Ascending aorta (tissue), 2 donors: ENCODE results near the gene TRAP1. TPM values are rescaled to one million over a fixed set of nuclear protein-coding genes. Genes with fewer than 3 reads are reported as not detected.
A peak's percentile ranks its signal among the peaks of the same experiment; 100 is the strongest.
"Not testable (repeated sequence)": the region's sequence is repeated elsewhere in the genome, so short reads cannot be mapped to it uniquely, and the experiment has no call there.

ENCODE experiments used
- DNase-seq, 2 donors: peaks; one replicate each; pipeline ENCODE4 v3.0.0-alpha.2; 2019; ENCODE audit warnings: low spot score in 2 of 2
- H3K27ac ChIP-seq, 2 donors: fragments of 200-600 bp; sonication (generic); one replicate each; pipeline ENCODE4 v1.5.1; 2016 to 2017; ENCODE audit warnings: mild to moderate bottlenecking in 1 of 2
- H3K27me3 ChIP-seq: fragments of 200-600 bp; sonication (generic); one replicate; pipeline ENCODE4 v1.5.1; 2017
- H3K36me3 ChIP-seq, 2 donors: fragments of 200-600 bp; sonication (generic); one replicate each; pipeline ENCODE4 v1.5.1; 2016
- H3K4me1 ChIP-seq, 2 donors: fragments of 200-600 bp; sonication (generic); one replicate each; pipeline ENCODE4 v1.5.1; 2016 to 2017; ENCODE audit warnings: mild to moderate bottlenecking in 1 of 2
- H3K4me3 ChIP-seq, 2 donors: fragments of 200-600 bp; sonication (generic); one replicate each; pipeline ENCODE4 v1.5.1; 2016 to 2017; ENCODE audit warnings: mild to moderate bottlenecking in 1 of 2
- H3K9me3 ChIP-seq, 2 donors: fragments of 200-600 bp; sonication (generic); one replicate each; pipeline ENCODE4 v1.5.1; 2016
- CTCF ChIP-seq, 3 experiments: fragments of 200-600 bp in 2 of 3; fragments of 450-650 bp in 1 of 3; sonication (generic) in 2 of 3; IDR thresholded peaks; one replicate each; pipeline ENCODE4 v1.5.1; 2016 to 2019; ENCODE audit warnings: antibody characterized with exemption in 3 of 3, mild to moderate bottlenecking in 1 of 3, moderate library complexity in 1 of 3
- intact Hi-C: fragments of 100-400 bp; cut with DNase I; formaldehyde crosslinking; loops from one replicate; pipeline ENCODE4 v1.15.1; 2023
- total RNA-seq: library from RNA; depleted of rRNA; stranded (reverse); fragments of >200 nt; gene quantifications from one replicate; pipeline ENCODE4 v1.1.0, GENCODE V29; 2016

TRAP1 gene
- total RNA-seq, 1 donor from 2014 or later: 169 TPM

- DNase-seq: peak; percentile 38 to 95
- H3K27ac ChIP-seq: peak within 1 kb of the TSS; percentile 60 to 66
- no peaks in the 10 kb centered on the region for H3K9me3 ChIP-seq
- intact Hi-C loops: loop anchor here (1.0 to 10.0 kb wide), 2 partner anchors 84 to 803 kb away; partner anchors contain the start of gene CORO7
- peak in 1 of 3 experiments; percentile 0 for TF ChIP-seq CTCF (IDR thresholded peaks at IDR 0.05)
- peak within 1 kb of the TSS; percentile 61 to 76 for H3K4me3 ChIP-seq
- H3K27me3 ChIP-seq: no peaks in the 10 kb centered on the region
- H3K36me3 ChIP-seq: no peaks in the 10 kb centered on the region
- H3K4me1 ChIP-seq: peaks cover 0 to 11% of the 10 kb centered on the region in 2 donors
Observed at GRCh38 chr16:3611146-3611975, 106.0 kb downstream of the TRAP1 start, which contains the start of gene SLX4. Gene SLX4 (minus strand): TSS chr16:3611606. CDS start chr16:3608964, 2,642 bp downstream.

- Histone ChIP-seq H3K4me3 (peak overlapping the region; percentile 61 to 76), H3K27me3 (no peaks in the 10 kb centered on the region), H3K36me3 (peaks cover 3% of the 10 kb centered on the region in 2 donors), H3K9me3 (no peaks in the 10 kb centered on the region), H3K27ac (peak overlapping the region; percentile 55 to 56), H3K4me1 (peaks cover 0 to 11% of the 10 kb centered on the region in 2 donors)
- TF ChIP-seq CTCF (IDR thresholded peaks at IDR 0.05): no peak
- intact Hi-C loops: loop anchor here (1.0 to 10.0 kb wide), 2 partner anchors 83 to 804 kb away; partner anchors contain the start of gene CORO7
- DNase-seq: no peak
Observed at GRCh38 chr16:3610698-3611145, 106.6 kb downstream of the TRAP1 start.

GRCh38 chr16:3609895-3610697 is 107.2 kb downstream of the TRAP1 start:
- no peak for TF ChIP-seq CTCF (IDR thresholded peaks at IDR 0.05)
- Histone ChIP-seq H3K4me1 (peaks cover 0 to 11% of the 10 kb centered on the region in 2 donors), H3K36me3 (peaks cover 3 to 7% of the 10 kb centered on the region in 2 donors), H3K9me3 (no peaks in the 10 kb centered on the region), H3K4me3 (peak overlapping the region; percentile 61 to 76), H3K27ac (no peak overlapping the region), H3K27me3 (no peaks in the 10 kb centered on the region)
- DNase-seq: peak in 1 of 2 donors; percentile 60
- intact Hi-C loops: loop anchor here (10.0 kb wide), 1 partner anchor 805 kb away; the partner anchor contains the start of gene CORO7

GRCh38 chr16:3608976-3609375 is 108.3 kb downstream of the TRAP1 start:
- H3K4me1 ChIP-seq: peaks cover 0 to 11% of the 10 kb centered on the region in 2 donors
- H3K27me3 ChIP-seq, H3K4me3 ChIP-seq, intact Hi-C loops, H3K27ac ChIP-seq, H3K9me3 ChIP-seq: not testable (repeated sequence)
- DNase-seq: peak in 1 of 2 donors; percentile 44
- peaks cover 9 to 10% of the 10 kb centered on the region in 2 donors for H3K36me3 ChIP-seq

- H3K36me3 ChIP-seq: peaks cover 9 to 19% of the 10 kb centered on the region in 2 donors
- DNase-seq: no peak
- no peak overlapping the region for H3K27ac ChIP-seq
- intact Hi-C loops: no loop called here
- peaks cover 0 to 11% of the 10 kb centered on the region in 2 donors for H3K4me1 ChIP-seq
- TF ChIP-seq CTCF (IDR thresholded peaks at IDR 0.05): no peak
- no peak overlapping the region for H3K4me3 ChIP-seq
- no peaks in the 10 kb centered on the region for H3K9me3 ChIP-seq
- no peaks in the 10 kb centered on the region for H3K27me3 ChIP-seq
Observed at GRCh38 chr16:3608069-3608468, 109.3 kb downstream of the TRAP1 start.

Other genes with a start within 250 kb of the TRAP1 start
- gene C16orf90, start 222.0 kb downstream of the TRAP1 start, total RNA-seq: not detected
- 72.4 TPM for gene CLUAP1, start 216.5 kb downstream of the TRAP1 start, total RNA-seq
- gene NLRC3, start 140.1 kb downstream of the TRAP1 start, total RNA-seq: 2.1 TPM
- gene SLX4, start 105.9 kb downstream of the TRAP1 start, total RNA-seq: 3.4 TPM
- gene DNASE1, start 62.8 kb downstream of the TRAP1 start, total RNA-seq: 51.2 TPM
- 73.7 TPM for gene CREBBP, start 163.2 kb upstream of the TRAP1 start, total RNA-seq